Activated CD8-positive, alpha-beta T cell treated with anti-CD3 and anti-CD28 coated beads, Interleukin-2, amount 10 ng/mL, durations not matched to agents 7 days and 5 days (primary cell): ENCODE results near the gene SLC38A9. TPM values are rescaled to one million over a fixed set of nuclear protein-coding genes. Genes with fewer than 3 reads are reported as not detected.
A peak's percentile ranks its signal among the peaks of the same experiment; 100 is the strongest.

Experiments used
- ATAC-seq: fragments of 150-1000 bp; cut with Tn5 transposase; one replicate; pipeline ENCODE4 v1.10.0; 2021; ENCODE audit warnings: moderate library complexity
- CTCF ChIA-PET: fragments of 350-600 bp; sonication (Branson Sonifier 250); formaldehyde crosslinking; loops from one replicate; lab custom pipeline; 2021; ENCODE audit warnings: antibody characterized with exemption; lab: Charles Lee
- POLR2A ChIA-PET: fragments of 350-600 bp; sonication (Branson Sonifier 250); formaldehyde crosslinking; loops from one replicate; lab custom pipeline; 2021; ENCODE audit warnings: antibody characterized with exemption; lab: Charles Lee
- DNase-seq: peaks from one replicate; pipeline ENCODE4 v3.0.0-alpha.2; 2020
- H3K27ac Mint-ChIP-seq: one replicate; pipeline ENCODE4 v1.8.0; 2021; ENCODE audit warnings: mild to moderate bottlenecking, mixed read lengths
- H3K27me3 Mint-ChIP-seq: one replicate; pipeline ENCODE4 v1.8.0; 2021; ENCODE audit warnings: low read depth, mixed read lengths
- H3K36me3 Mint-ChIP-seq: one replicate; pipeline ENCODE4 v1.8.0; 2021; ENCODE audit warnings: low read depth, mixed read lengths
- H3K4me1 Mint-ChIP-seq: one replicate; pipeline ENCODE4 v1.8.0; 2021; ENCODE audit warnings: low read depth, mixed read lengths
- H3K4me3 Mint-ChIP-seq: one replicate; pipeline ENCODE4 v1.8.0; 2021; ENCODE audit warnings: mild to moderate bottlenecking, mixed read lengths
- H3K9me3 Mint-ChIP-seq: one replicate; pipeline ENCODE4 v1.8.0; 2022; ENCODE audit warnings: mixed read lengths; ENCODE audit not compliant: insufficient read depth
- total RNA-seq, 2 experiments: library from RNA; stranded (reverse); gene quantifications; one replicate each; pipeline ENCODE4 v1.2.3, GENCODE V29; 2021

SLC38A9 gene
- total RNA-seq, 2 experiments from 2014 or later, result 22.6 to 25.6 TPM

DNA sequence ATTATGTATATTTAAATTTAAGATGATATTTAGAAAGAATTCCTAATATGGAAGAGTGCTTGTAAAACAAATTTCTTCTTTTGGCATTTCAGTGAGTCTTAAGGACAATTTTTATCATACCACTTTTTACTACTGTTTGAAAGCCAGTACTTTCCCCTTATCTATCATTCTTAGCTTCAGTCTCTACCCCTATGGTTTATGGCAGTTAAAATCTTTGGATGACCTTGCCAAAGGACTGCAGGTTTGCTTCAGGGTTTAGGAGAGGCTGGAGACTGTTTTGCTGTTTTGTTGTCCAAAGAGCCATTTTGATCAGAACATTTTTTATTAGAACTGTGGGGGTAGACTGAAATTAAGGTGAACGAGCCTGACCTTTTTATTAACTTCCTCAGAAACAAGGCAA is 30.8 kb downstream of the SLC38A9 start:
- CTCF ChIA-PET, result interaction anchor here (1.1 to 1.5 kb wide), 2 partner anchors 11 to 147 kb away, joined by 3 to 10 read pairs; partner anchors contain the start of gene PLPP1
- Mint-ChIP-seq H3K4me3 (no peak overlapping the region), H3K4me1 (peaks cover 11% of the 10 kb centered on the region), H3K27ac (no peak overlapping the region), H3K36me3 (peaks cover 5% of the 10 kb centered on the region), H3K27me3 (no peaks in the 10 kb centered on the region), H3K9me3 (no peaks in the 10 kb centered on the region)
- DNase-seq (no peak), ATAC-seq (no peak)
- POLR2A ChIA-PET, result no interaction called here

- Mint-ChIP-seq H3K36me3 (peaks cover 5% of the 10 kb centered on the region), H3K27me3 (no peaks in the 10 kb centered on the region), H3K4me3 (no peak overlapping the region), H3K9me3 (no peaks in the 10 kb centered on the region), H3K27ac (no peak overlapping the region), H3K4me1 (peaks cover 14% of the 10 kb centered on the region)
- POLR2A ChIA-PET, result no interaction called here
- DNase-seq, result no peak
- ATAC-seq, result no peak
- CTCF ChIA-PET, result interaction anchor here (1.1 to 1.5 kb wide), 2 partner anchors 12 to 146 kb away, joined by 3 to 10 read pairs; partner anchors contain the start of gene PLPP1
These were observed 31.8 kb downstream of the SLC38A9 start for GRCh38 chr5:55680353-55680752.

GRCh38 chr5:55679556-55679955 is 32.6 kb downstream of the SLC38A9 start:
- Mint-ChIP-seq H3K27ac (no peak overlapping the region), H3K4me1 (peaks cover 21% of the 10 kb centered on the region), H3K4me3 (no peak overlapping the region), H3K27me3 (no peaks in the 10 kb centered on the region), H3K36me3 (peaks cover 5% of the 10 kb centered on the region), H3K9me3 (no peaks in the 10 kb centered on the region)
- ChIA-PET CTCF (no interaction called here), POLR2A (no interaction called here)
- ATAC-seq (no peak), DNase-seq (no peak)

DNA sequence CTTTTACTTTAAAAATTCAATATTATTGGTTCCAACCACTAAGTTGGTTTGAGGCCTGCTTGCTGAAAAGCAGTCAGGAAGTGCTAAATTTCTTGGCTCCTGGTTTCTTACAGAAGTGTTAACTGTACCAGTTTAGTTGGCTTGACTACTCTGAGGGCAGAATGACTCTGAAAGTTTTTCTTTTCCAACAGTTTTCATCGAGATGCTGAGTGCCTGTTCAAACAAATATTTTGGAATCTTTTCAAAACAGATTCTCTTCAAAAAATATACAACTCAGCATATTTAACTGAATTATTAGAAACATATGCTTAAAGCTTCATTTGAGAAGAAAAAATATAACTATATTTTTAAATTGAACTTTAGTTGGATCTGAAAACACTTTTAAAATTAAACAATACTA is 37.0 kb downstream of the SLC38A9 start:
- H3K4me1 Mint-ChIP-seq, result peaks cover 17% of the 10 kb centered on the region
- H3K4me3 Mint-ChIP-seq, result no peak overlapping the region
- H3K9me3 Mint-ChIP-seq, result no peaks in the 10 kb centered on the region
- no peaks in the 10 kb centered on the region for H3K27me3 Mint-ChIP-seq
- ChIA-PET POLR2A (interaction anchor here (0.6 kb wide), 1 partner anchor 117 kb away, joined by 3 read pairs; no protein-coding TSS in a partner anchor), CTCF (no interaction called here)
- DNase-seq (no peak), ATAC-seq (no peak)
- H3K27ac Mint-ChIP-seq, result no peak overlapping the region
- peaks cover 14% of the 10 kb centered on the region for H3K36me3 Mint-ChIP-seq

DNA sequence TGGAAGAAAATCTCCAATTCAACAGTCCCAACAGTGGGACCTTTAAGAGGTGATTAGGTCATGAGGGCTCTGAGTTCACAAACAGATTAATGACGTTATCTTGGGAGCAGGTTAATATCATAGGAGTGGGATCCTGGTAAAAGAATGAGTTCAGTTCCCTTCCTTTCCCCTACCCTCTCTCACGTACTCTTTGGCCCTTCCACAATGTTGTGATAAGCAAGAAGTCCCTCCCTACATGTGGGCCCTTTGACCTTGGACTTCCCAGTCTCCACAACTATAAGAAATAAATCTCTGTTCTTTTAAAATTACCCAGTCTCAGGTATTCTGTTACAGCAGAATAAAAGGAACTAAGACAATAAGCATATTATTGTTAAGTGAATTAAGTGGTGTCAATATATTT is 37.8 kb downstream of the SLC38A9 start:
- ChIA-PET CTCF (no interaction called here), POLR2A (no interaction called here)
- Mint-ChIP-seq H3K27ac (no peak overlapping the region), H3K4me1 (peaks cover 17% of the 10 kb centered on the region), H3K27me3 (no peaks in the 10 kb centered on the region), H3K4me3 (no peak overlapping the region), H3K9me3 (no peaks in the 10 kb centered on the region), H3K36me3 (peaks cover 14% of the 10 kb centered on the region)
- DNase-seq, result no peak
- ATAC-seq, result no peak

GRCh38 chr5:55672477-55672911 is 39.6 kb downstream of the SLC38A9 start:
- no peaks in the 10 kb centered on the region for H3K9me3 Mint-ChIP-seq
- no peak overlapping the region for H3K27ac Mint-ChIP-seq
- H3K4me1 Mint-ChIP-seq, result peaks cover 12% of the 10 kb centered on the region
- H3K36me3 Mint-ChIP-seq, result peaks cover 16% of the 10 kb centered on the region
- DNase-seq (no peak), ATAC-seq (no peak)
- H3K4me3 Mint-ChIP-seq, result no peak overlapping the region
- CTCF ChIA-PET, result no interaction called here
- POLR2A ChIA-PET, result interaction anchor here (0.5 to 0.6 kb wide), 2 partner anchors 13 to 235 kb away, joined by 3 to 4 read pairs; no protein-coding TSS in a partner anchor
- H3K27me3 Mint-ChIP-seq, result no peaks in the 10 kb centered on the region

DNA sequence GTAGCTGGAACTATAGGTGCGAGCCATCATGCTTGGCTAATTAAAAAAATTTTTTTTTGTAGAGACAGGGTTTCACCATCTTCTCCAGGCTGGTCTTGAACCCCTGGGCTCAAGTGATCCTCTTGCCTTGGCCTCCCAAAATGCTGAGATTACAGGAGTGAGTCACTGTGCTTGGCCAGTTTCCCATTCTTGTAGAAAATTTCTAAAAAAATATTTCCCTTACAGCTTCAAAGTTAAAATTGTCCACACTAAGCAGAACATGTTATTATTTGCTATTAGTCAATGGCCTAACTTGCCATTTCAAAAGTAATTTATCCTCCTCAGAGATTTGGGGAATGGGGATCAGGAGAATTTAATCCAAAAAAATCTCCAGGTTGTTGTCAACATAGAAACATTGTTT is 40.1 kb downstream of the SLC38A9 start:
- CTCF ChIA-PET, result interaction anchor here (0.6 kb wide), 1 partner anchor 13 kb away, joined by 3 read pairs; no protein-coding TSS in a partner anchor
- DNase-seq (no peak), ATAC-seq (no peak)
- Mint-ChIP-seq H3K4me3 (no peak overlapping the region), H3K36me3 (peaks cover 16% of the 10 kb centered on the region), H3K27me3 (no peaks in the 10 kb centered on the region), H3K27ac (no peak overlapping the region), H3K4me1 (peaks cover 12% of the 10 kb centered on the region), H3K9me3 (no peaks in the 10 kb centered on the region)
- POLR2A ChIA-PET, result no interaction called here

GRCh38 chr5:55668356-55668755 is 43.8 kb downstream of the SLC38A9 start:
- Mint-ChIP-seq H3K9me3 (no peaks in the 10 kb centered on the region), H3K4me1 (no peaks in the 10 kb centered on the region), H3K27ac (no peak overlapping the region), H3K4me3 (no peak overlapping the region), H3K36me3 (peaks cover 16% of the 10 kb centered on the region), H3K27me3 (no peaks in the 10 kb centered on the region)
- no peak for ATAC-seq
- DNase-seq, result no peak
- POLR2A ChIA-PET, result no interaction called here
- CTCF ChIA-PET, result no interaction called here

- ATAC-seq (no peak), DNase-seq (no peak)
- ChIA-PET CTCF (no interaction called here), POLR2A (no interaction called here)
- H3K4me1 Mint-ChIP-seq, result no peaks in the 10 kb centered on the region
- H3K36me3 Mint-ChIP-seq, result peaks cover 12% of the 10 kb centered on the region
- H3K4me3 Mint-ChIP-seq, result no peak overlapping the region
- H3K27me3 Mint-ChIP-seq, result no peaks in the 10 kb centered on the region
- no peak overlapping the region for H3K27ac Mint-ChIP-seq
- H3K9me3 Mint-ChIP-seq, result no peaks in the 10 kb centered on the region
These were observed 44.2 kb downstream of the SLC38A9 start for GRCh38 chr5:55667938-55668337.

GRCh38 chr5:55665065-55665464 is 47.1 kb downstream of the SLC38A9 start:
- peaks cover 5% of the 10 kb centered on the region for H3K4me1 Mint-ChIP-seq
- no peak overlapping the region for H3K4me3 Mint-ChIP-seq
- H3K9me3 Mint-ChIP-seq, result no peaks in the 10 kb centered on the region
- ChIA-PET POLR2A (no interaction called here), CTCF (interaction anchor here (1.6 kb wide), 1 partner anchor 9 kb away, joined by 4 read pairs; no protein-coding TSS in a partner anchor)
- no peak overlapping the region for H3K27ac Mint-ChIP-seq
- peaks cover 14% of the 10 kb centered on the region for H3K36me3 Mint-ChIP-seq
- DNase-seq, result no peak
- H3K27me3 Mint-ChIP-seq, result no peaks in the 10 kb centered on the region
- no peak for ATAC-seq

DNA sequence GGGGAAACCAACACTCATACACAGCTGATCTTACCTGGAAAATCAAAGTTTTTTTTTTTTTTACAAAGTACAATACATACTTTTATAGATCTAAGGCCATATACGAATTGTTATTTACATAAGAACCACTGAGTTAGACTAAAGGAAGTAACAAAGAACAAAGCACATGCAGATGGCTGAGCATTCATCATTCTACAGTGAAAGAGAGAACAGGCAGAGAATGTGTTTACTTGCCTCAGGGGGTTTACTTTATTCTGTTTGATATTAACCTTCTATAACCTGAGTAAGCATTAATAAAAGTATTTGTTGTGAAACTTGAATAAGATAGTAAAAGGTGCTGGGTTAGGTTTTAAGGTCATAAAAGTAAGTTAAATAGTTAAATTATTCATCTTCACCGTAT is 54.7 kb downstream of the SLC38A9 start:
- peaks cover 14% of the 10 kb centered on the region for H3K36me3 Mint-ChIP-seq
- H3K4me3 Mint-ChIP-seq, result no peak overlapping the region
- ChIA-PET POLR2A (no interaction called here), CTCF (no interaction called here)
- no peaks in the 10 kb centered on the region for H3K9me3 Mint-ChIP-seq
- H3K27ac Mint-ChIP-seq, result no peak overlapping the region
- H3K27me3 Mint-ChIP-seq, result no peaks in the 10 kb centered on the region
- DNase-seq (no peak), ATAC-seq (no peak)
- peaks cover 5% of the 10 kb centered on the region for H3K4me1 Mint-ChIP-seq

GRCh38 chr5:55650386-55650785 is 61.7 kb downstream of the SLC38A9 start:
- Mint-ChIP-seq H3K27ac (peak overlapping the region; percentile 69), H3K4me1 (peaks cover 34% of the 10 kb centered on the region), H3K27me3 (no peaks in the 10 kb centered on the region), H3K36me3 (peaks cover 40% of the 10 kb centered on the region), H3K9me3 (no peaks in the 10 kb centered on the region), H3K4me3 (peak overlapping the region; percentile 35)
- POLR2A ChIA-PET, result interaction anchor here (0.5 kb wide), 1 partner anchor 155 kb away, joined by 3 read pairs; no protein-coding TSS in a partner anchor
- ATAC-seq (peak; percentile 82), DNase-seq (peak; percentile 40)
- CTCF ChIA-PET, result no interaction called here
